Adrenal gland (tissue), 12 donors: ENCODE measurements around the gene C13orf46. TPM values are rescaled to one million over a fixed set of nuclear protein-coding genes. Genes with fewer than 3 reads are reported as not detected.

ENCODE experiments used
- DNase-seq, 7 donors: peaks; one replicate each; pipeline ENCODE4 v3.0.0-alpha.2; 2019 to 2020
- H3K27ac ChIP-seq, 5 donors: fragments of 200-600 bp; sonication (generic) in 4 of 5; 1 replicate in 3 of 5; 2 replicates in 2 of 5; pipeline versions ENCODE4 v1.5.1 to v1.8.0; 2016 to 2020; ENCODE audit warnings: mild to moderate bottlenecking in 1 of 5
- H3K27me3 ChIP-seq: fragments of 200-600 bp; 2 replicates; pipeline ENCODE4 v1.8.0; 2021
- H3K36me3 ChIP-seq, 2 donors: fragments of 200-600 bp; replicated peaks in 1 of 2; 1 replicate in 1 of 2; 2 replicates in 1 of 2; pipeline versions ENCODE4 v1.5.1 to v1.8.0; 2018 to 2022
- H3K4me1 ChIP-seq, 2 donors: fragments of 200-600 bp; replicated peaks in 1 of 2; 1 replicate in 1 of 2; 2 replicates in 1 of 2; pipeline versions ENCODE4 v1.5.1 to v1.8.0; 2018 to 2021
- H3K4me3 ChIP-seq, 4 donors: fragments of 200-600 bp; sonication (generic) in 3 of 4; one replicate each; pipeline ENCODE4 v1.5.1; 2016 to 2018
- H3K9me3 ChIP-seq, 3 donors: fragments of 200-600 bp; sonication (generic) in 1 of 3; replicated peaks in 1 of 3; 1 replicate in 2 of 3; 2 replicates in 1 of 3; pipeline versions ENCODE4 v1.5.1 to v1.8.0; 2016 to 2021
- POLR2A ChIP-seq, 2 donors: fragments of 450-650 bp; IDR thresholded peaks; one replicate each; pipeline ENCODE4 v1.6.1; 2017; ENCODE audit warnings: antibody characterized with exemption in 2 of 2, mild to moderate bottlenecking in 2 of 2, moderate library complexity in 1 of 2
- WGBS, 4 donors: extraction: QIAGEN DNeasy Blood & Tissue Kit in 2 of 4; methylation state at CpG; one replicate each; pipeline versions ENCODE4 v1.1.5 to v1.1.7; 2013 to 2017; 5-methylcytosine and 5-hydroxymethylcytosine counted together
- intact Hi-C, 2 donors: fragments of 100-400 bp; cut with DNase I; formaldehyde crosslinking; loops; one replicate each; pipeline versions ENCODE4 v1.14.1 to v1.15.0; 2022 to 2023
- polyA plus RNA-seq, 3 donors: library from polyadenylated mRNA; stranded (reverse); fragments of 200-250 nt in 2 of 3; fragments of 350-450 nt in 1 of 3; fragmentation: Illumina TruSeq in 1 of 3; extraction: RNeasy Lipid Tissue Mini Kit (QIAGEN cat#74804) in 1 of 3; gene quantifications; one replicate each; pipeline ENCODE4 v1.2.3, GENCODE V29; 2013 to 2014
- total RNA-seq, 9 donors: library from RNA; depleted of rRNA in 4 of 9; stranded (reverse); fragments of >200 nt in 4 of 9; fragments of 120-200 nt in 1 of 9; fragmentation: NEBNext Ultra II Directional in 1 of 9; extraction: Animal tissue kit (Norgen Biotek cat#: 25700) in 1 of 9; gene quantifications; one replicate each; pipeline versions ENCODE4 v1.1.0 to v1.2.4, GENCODE V29; 2013 to 2023
- TF ChIP-seq, protein P1 (sequence below), 6 experiments: fragments of 450-650 bp in 4 of 6; fragments of 200-600 bp in 2 of 6; sonication (generic) in 1 of 6; IDR thresholded peaks; 1 replicate in 5 of 6; 2 replicates in 1 of 6; pipeline versions ENCODE4 v1.5.1 to v1.8.0; 2016 to 2021; ENCODE audit warnings: antibody characterized with exemption in 6 of 6, mild to moderate bottlenecking in 2 of 6, moderate library complexity in 1 of 6
- donor health status: healthy with polysubstance abuse.
- donor health status: Bipolar disorder and iron deficiency.
- donor health status: DM: yes; HTN: yes; CAD: no.
- donor health status: DM: no; HTN: no; CAD: no.
- donor health status: DM: no; HTN: no; CAD: no.
- donor health status: DM: yes; HTN: yes; CAD: no.

The C13orf46 gene
- total and polyA plus RNA-seq, 12 donors = 0.06 to 0.88 (median 0.19) TPM; not detected in 3

DNA sequence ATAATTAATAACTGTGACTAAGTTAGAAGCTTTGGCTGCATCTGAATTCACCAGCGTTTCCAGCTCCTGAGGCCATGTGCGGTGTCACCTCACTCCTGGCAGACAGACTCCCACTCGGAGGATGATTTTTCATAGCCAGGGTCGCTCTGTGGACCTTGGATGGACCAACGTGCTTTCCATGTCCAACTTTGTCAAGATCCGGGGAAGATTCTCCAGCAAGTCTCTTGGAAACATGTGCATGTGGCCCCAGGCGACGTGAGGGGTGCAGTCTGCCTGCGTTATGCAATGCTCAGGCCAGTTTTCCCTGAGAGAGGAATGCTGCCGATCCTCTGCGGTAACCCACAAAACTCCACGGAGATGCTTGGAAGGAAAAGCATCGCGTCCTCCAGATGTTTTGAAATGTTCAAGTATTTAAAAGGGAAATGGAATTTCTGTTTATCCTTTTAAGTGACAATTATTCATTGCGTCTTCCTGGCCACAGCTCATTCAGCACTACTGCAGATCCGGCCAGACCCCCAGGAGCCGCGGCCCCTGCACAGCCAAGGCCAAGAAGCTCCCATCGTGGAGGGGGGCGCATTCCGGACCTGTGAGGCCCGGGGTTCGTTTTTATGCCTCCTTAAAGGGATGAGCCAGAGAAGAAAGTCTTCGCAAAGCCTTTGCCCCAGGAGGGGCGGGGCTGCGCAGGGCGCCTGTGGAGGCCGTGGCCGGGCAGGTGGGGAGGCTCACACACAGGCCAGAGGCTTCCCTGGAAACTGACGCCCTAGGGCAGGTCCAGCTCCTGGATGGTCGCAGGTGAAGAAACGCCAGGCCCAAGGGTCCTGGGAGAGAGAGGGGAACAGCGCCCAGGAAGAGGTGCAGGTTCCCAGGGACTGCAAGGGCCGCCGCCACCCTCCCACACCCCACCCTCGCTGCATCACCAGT lies 46.0 kb downstream of the C13orf46 start:
- TF ChIP-seq, protein P1, sequence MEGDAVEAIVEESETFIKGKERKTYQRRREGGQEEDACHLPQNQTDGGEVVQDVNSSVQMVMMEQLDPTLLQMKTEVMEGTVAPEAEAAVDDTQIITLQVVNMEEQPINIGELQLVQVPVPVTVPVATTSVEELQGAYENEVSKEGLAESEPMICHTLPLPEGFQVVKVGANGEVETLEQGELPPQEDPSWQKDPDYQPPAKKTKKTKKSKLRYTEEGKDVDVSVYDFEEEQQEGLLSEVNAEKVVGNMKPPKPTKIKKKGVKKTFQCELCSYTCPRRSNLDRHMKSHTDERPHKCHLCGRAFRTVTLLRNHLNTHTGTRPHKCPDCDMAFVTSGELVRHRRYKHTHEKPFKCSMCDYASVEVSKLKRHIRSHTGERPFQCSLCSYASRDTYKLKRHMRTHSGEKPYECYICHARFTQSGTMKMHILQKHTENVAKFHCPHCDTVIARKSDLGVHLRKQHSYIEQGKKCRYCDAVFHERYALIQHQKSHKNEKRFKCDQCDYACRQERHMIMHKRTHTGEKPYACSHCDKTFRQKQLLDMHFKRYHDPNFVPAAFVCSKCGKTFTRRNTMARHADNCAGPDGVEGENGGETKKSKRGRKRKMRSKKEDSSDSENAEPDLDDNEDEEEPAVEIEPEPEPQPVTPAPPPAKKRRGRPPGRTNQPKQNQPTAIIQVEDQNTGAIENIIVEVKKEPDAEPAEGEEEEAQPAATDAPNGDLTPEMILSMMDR (IDR thresholded peaks at IDR 0.05) = no peak
- TF ChIP-seq POLR2A (IDR thresholded peaks at IDR 0.05) = no peak

GRCh38 chr13:113926951-113927660 lies 46.8 kb downstream of the C13orf46 start:
- no peaks in the 10 kb centered on the region for H3K27me3 ChIP-seq
- no peak overlapping the region for H3K4me3 ChIP-seq
- no peaks in the 10 kb centered on the region for H3K9me3 ChIP-seq
- intact Hi-C loops = no loop called here
- H3K36me3 ChIP-seq = no peaks in the 10 kb centered on the region
- WGBS, 4 donors = 81 to 83% (median 82%) methylated on average over 12 of the region's 12 CpGs
- H3K27ac ChIP-seq = peak overlapping the region in 1 of 5 donors; percentile 1
- no peak for TF ChIP-seq POLR2A (IDR thresholded peaks at IDR 0.05)
- TF ChIP-seq, protein P1 (IDR thresholded peaks at IDR 0.05) = no peak
- peaks cover 0 to 4% of the 10 kb centered on the region in 2 donors for H3K4me1 ChIP-seq
- peak in 4 of 7 donors; percentile 3 to 31 (median 6) for DNase-seq

More for the DNA sequence above, 46.0 kb downstream of the C13orf46 start:
- H3K4me3 ChIP-seq = no peak overlapping the region
- H3K27ac ChIP-seq = peak overlapping the region in 1 of 5 donors; percentile 34
- no peaks in the 10 kb centered on the region for H3K36me3 ChIP-seq
- no peaks in the 10 kb centered on the region for H3K27me3 ChIP-seq
- intact Hi-C loops = no loop called here
- WGBS, 4 donors = 48 to 52% (median 50%) methylated on average over 22 to 36 of the region's 36 CpGs
- no peaks in the 10 kb centered on the region for H3K9me3 ChIP-seq
- peak in 3 of 7 donors; percentile 10 to 16 (median 11) for DNase-seq
- peaks cover 0 to 4% of the 10 kb centered on the region in 2 donors for H3K4me1 ChIP-seq

GRCh38 chr13:113926301-113926761 lies 47.5 kb downstream of the C13orf46 start:
- Histone ChIP-seq H3K4me1 (peaks cover 0 to 4% of the 10 kb centered on the region in 2 donors), H3K36me3 (no peaks in the 10 kb centered on the region), H3K27ac (no peak overlapping the region), H3K4me3 (no peak overlapping the region), H3K9me3 (no peaks in the 10 kb centered on the region), H3K27me3 (no peaks in the 10 kb centered on the region)
- 82 to 89% (median 84%) methylated on average over 16 of the region's 16 CpGs for WGBS, 4 donors
- DNase-seq = peak in 4 of 7 donors; percentile 4 to 24 (median 8)
- intact Hi-C loops = no loop called here
- no peak for TF ChIP-seq POLR2A (IDR thresholded peaks at IDR 0.05)
- TF ChIP-seq, protein P1 (IDR thresholded peaks at IDR 0.05) = no peak
